Mesenchymal stem cell (in vitro differentiated cells and primary cell): ENCODE results near the gene AKAP6. TPM values are rescaled to one million over a fixed set of nuclear protein-coding genes. Genes with fewer than 3 reads are reported as not detected.
A peak's percentile ranks its signal among the peaks of the same experiment; 100 is the strongest.

ENCODE experiments used
- DNase-seq: peaks from one replicate; pipeline ENCODE4 v3.0.0-alpha.2; 2013
- H2AFZ ChIP-seq: one replicate; pipeline ENCODE4 v1.6.1; 2013; ENCODE audit warnings: low read depth, mild to moderate bottlenecking, control low read depth, inconsistent platforms, low read length, moderate library complexity
- H2AK5ac ChIP-seq: 2 replicates; pipeline ENCODE4 v1.6.1; 2013; ENCODE audit warnings: low read length, moderate library complexity, mild to moderate bottlenecking, inconsistent platforms; ENCODE audit not compliant: severe bottlenecking
- H2BK120ac ChIP-seq: one replicate; pipeline ENCODE4 v1.6.1; 2013; ENCODE audit warnings: low read depth, mild to moderate bottlenecking, inconsistent platforms, low read length, moderate library complexity
- H2BK12ac ChIP-seq, 2 experiments: one replicate each; pipeline ENCODE4 v1.6.1; 2013; ENCODE audit warnings: inconsistent platforms in 2 of 2, low read length in 2 of 2, mild to moderate bottlenecking in 2 of 2, moderate library complexity in 2 of 2, control low read depth in 1 of 2
- H2BK15ac ChIP-seq: one replicate; pipeline ENCODE4 v1.6.1; 2013; ENCODE audit warnings: mild to moderate bottlenecking, low read depth, inconsistent platforms; ENCODE audit not compliant: poor library complexity, severe bottlenecking
- H2BK5ac ChIP-seq: 2 replicates; pipeline ENCODE4 v1.6.1; 2013; ENCODE audit warnings: low read depth, mild to moderate bottlenecking, low read length, control low read depth, inconsistent platforms; ENCODE audit not compliant: poor library complexity, severe bottlenecking
- H3K14ac ChIP-seq, 2 experiments: one replicate each; pipeline ENCODE4 v1.6.1; 2013; ENCODE audit warnings: inconsistent platforms in 2 of 2, low read length in 2 of 2, control low read depth in 1 of 2, mild to moderate bottlenecking in 1 of 2, moderate library complexity in 1 of 2
- H3K18ac ChIP-seq, 2 experiments: one replicate each; pipeline ENCODE4 v1.6.1; 2013; ENCODE audit warnings: inconsistent platforms in 2 of 2, low read length in 2 of 2, control low read depth in 1 of 2, low read depth in 1 of 2, mild to moderate bottlenecking in 1 of 2
- H3K23ac ChIP-seq, 2 experiments: one replicate each; pipeline ENCODE4 v1.6.1; 2013; ENCODE audit warnings: inconsistent platforms in 2 of 2, low read length in 2 of 2, mild to moderate bottlenecking in 2 of 2, moderate library complexity in 2 of 2, control low read depth in 1 of 2
- H3K27ac ChIP-seq: 2 replicates; pipeline ENCODE4 v1.5.1; 2013; ENCODE audit warnings: mild to moderate bottlenecking, moderate library complexity, low read length, control low read depth, inconsistent platforms; ENCODE audit not compliant: poor library complexity, severe bottlenecking
- H3K27me3 ChIP-seq, 2 experiments: 2 replicates each; pipeline versions ENCODE4 v1.6.1 to v1.7.0; 2013; ENCODE audit warnings: low read length in 2 of 2, mild to moderate bottlenecking in 2 of 2, moderate library complexity in 2 of 2, control low read depth in 1 of 2, inconsistent platforms in 1 of 2; ENCODE audit not compliant: control insufficient read depth in 1 of 2, insufficient read depth in 1 of 2
- H3K36me3 ChIP-seq, 2 experiments: 2 replicates each; pipeline versions ENCODE4 v1.6.1 to v1.7.0; 2013; ENCODE audit warnings: low read length in 2 of 2, control low read depth in 1 of 2, inconsistent platforms in 1 of 2, low read depth in 1 of 2, mild to moderate bottlenecking in 1 of 2; ENCODE audit not compliant: insufficient read depth in 2 of 2, control insufficient read depth in 1 of 2
- H3K4ac ChIP-seq, 2 experiments: one replicate each; pipeline ENCODE4 v1.6.1; 2013; ENCODE audit warnings: inconsistent platforms in 2 of 2, low read length in 2 of 2, mild to moderate bottlenecking in 2 of 2, moderate library complexity in 2 of 2, control low read depth in 1 of 2, low read depth in 1 of 2
- H3K4me1 ChIP-seq: 2 replicates; pipeline ENCODE4 v1.6.1; 2013; ENCODE audit warnings: low read depth, low read length, control low read depth; ENCODE audit not compliant: control insufficient read depth, insufficient read depth
- H3K4me2 ChIP-seq: 2 replicates; pipeline ENCODE4 v1.6.1; 2013; ENCODE audit warnings: low read length, mild to moderate bottlenecking, inconsistent platforms; ENCODE audit not compliant: poor library complexity, severe bottlenecking
- H3K4me3 ChIP-seq, 2 experiments: 2 replicates each; pipeline versions ENCODE4 v1.5.1 to v1.7.0; 2013; ENCODE audit warnings: low read length in 2 of 2, mild to moderate bottlenecking in 2 of 2, control low read depth in 1 of 2, low read depth in 1 of 2; ENCODE audit not compliant: insufficient read depth in 1 of 2
- H3K79me1 ChIP-seq: replicated peaks from 2 replicates; pipeline ENCODE4 v1.6.1; 2013; ENCODE audit warnings: mild to moderate bottlenecking, control low read depth, low read length, inconsistent platforms; ENCODE audit not compliant: poor library complexity, severe bottlenecking
- H3K9ac ChIP-seq: 2 replicates; pipeline ENCODE4 v1.7.0; 2013; ENCODE audit warnings: mild to moderate bottlenecking, low read length, moderate library complexity
- H3K9me3 ChIP-seq: 2 replicates; pipeline ENCODE4 v1.7.0; 2013; ENCODE audit warnings: mild to moderate bottlenecking, low read length; ENCODE audit not compliant: control insufficient read depth
- H4K8ac ChIP-seq: one replicate; pipeline ENCODE4 v1.6.1; 2013; ENCODE audit warnings: inconsistent platforms, mild to moderate bottlenecking, low read length, moderate library complexity
- H4K91ac ChIP-seq: one replicate; pipeline ENCODE4 v1.6.1; 2013; ENCODE audit warnings: mild to moderate bottlenecking, low read length, inconsistent platforms
- WGBS: methylation state at CpG from one replicate; pipeline ENCODE4 v1.1.7; 2013; ENCODE audit warnings: mixed read lengths; 5-methylcytosine and 5-hydroxymethylcytosine counted together
- polyA plus RNA-seq, 2 experiments: library from polyadenylated mRNA; stranded (reverse); fragments of 200-250 nt; gene quantifications; one replicate each; pipeline ENCODE4 v1.2.3, GENCODE V29; 2013

AKAP6 gene
- 1.1 TPM for polyA plus RNA-seq (2013, experiment 1 of 2)
- polyA plus RNA-seq (2013, experiment 2 of 2) = 1.00 TPM

DNA sequence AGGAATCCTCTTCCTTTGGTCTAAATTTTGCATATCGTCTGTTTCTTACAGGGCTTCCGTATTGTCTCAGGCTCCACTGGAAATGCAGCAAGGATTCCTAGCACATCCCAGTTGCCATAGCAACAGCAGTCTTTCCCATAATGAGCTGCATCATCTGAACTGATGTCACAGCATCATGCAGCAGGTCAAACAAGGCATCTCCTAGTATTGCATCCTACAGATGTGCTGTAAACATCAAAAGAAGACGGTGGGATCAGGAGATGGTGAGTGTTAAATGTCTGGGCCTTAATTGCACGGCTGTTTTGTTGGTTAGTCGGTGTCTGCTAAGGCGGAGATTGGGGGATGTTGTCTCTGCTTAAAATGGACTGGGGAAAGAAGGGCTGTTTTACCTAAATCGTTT lies at the start of gene AKAP6:
AKAP6 (plus strand) TSS at position 153 of the 400 bp plus-strand sequence. CDS start 104,196 bp downstream, outside the sequence.
- Histone ChIP-seq H2BK120ac (no peak within 1 kb of the TSS), H3K4me3 (no peak within 1 kb of the TSS), H3K4me2 (no peak within 1 kb of the TSS), H2AK5ac (no peak within 1 kb of the TSS), H3K27me3 (no peaks in the 10 kb centered on the region), H3K14ac (no peak within 1 kb of the TSS), H2BK15ac (no peak within 1 kb of the TSS), H3K4me1 (no peaks in the 10 kb centered on the region), H2BK5ac (no peak within 1 kb of the TSS), H3K9me3 (no peaks in the 10 kb centered on the region), H3K4ac (no peak within 1 kb of the TSS), H3K36me3 (no peaks in the 10 kb centered on the region), H4K8ac (no peak within 1 kb of the TSS), H3K23ac (no peak within 1 kb of the TSS), H3K27ac (no peak within 1 kb of the TSS), H2AFZ (no peak within 1 kb of the TSS), H2BK12ac (no peak within 1 kb of the TSS), H3K79me1 (no peaks in the 10 kb centered on the region), H3K9ac (no peak within 1 kb of the TSS), H3K18ac (no peak within 1 kb of the TSS), H4K91ac (no peak within 1 kb of the TSS)
- 67% methylated on average over 6 of the region's 7 CpGs for WGBS
- DNase-seq = peak; percentile 30

GRCh38 chr14:32286602-32287001 lies 42.5 kb upstream of the AKAP6 start:
- no peak overlapping the region for H3K4ac ChIP-seq
- no peak for DNase-seq
- no peak overlapping the region for H3K4me3 ChIP-seq
- no peak overlapping the region for H3K23ac ChIP-seq
- 80% methylated on average over 1 of the region's 1 CpG for WGBS
- no peak overlapping the region for H2BK120ac ChIP-seq
- H3K79me1 ChIP-seq = no peaks in the 10 kb centered on the region
- H2BK12ac ChIP-seq = no peak overlapping the region
- H3K4me2 ChIP-seq = no peak overlapping the region
- no peak overlapping the region for H2AK5ac ChIP-seq
- H4K8ac ChIP-seq = no peak overlapping the region
- peaks cover 3% of the 10 kb centered on the region for H3K9me3 ChIP-seq
- no peak overlapping the region for H3K9ac ChIP-seq
- no peak overlapping the region for H3K27ac ChIP-seq
- no peak overlapping the region for H3K14ac ChIP-seq
- H2BK15ac ChIP-seq = no peak overlapping the region
- H2BK5ac ChIP-seq = no peak overlapping the region
- no peaks in the 10 kb centered on the region for H3K36me3 ChIP-seq
- no peaks in the 10 kb centered on the region for H3K27me3 ChIP-seq
- H3K18ac ChIP-seq = no peak overlapping the region
- H2AFZ ChIP-seq = no peak overlapping the region
- H3K4me1 ChIP-seq = no peaks in the 10 kb centered on the region
- H4K91ac ChIP-seq = no peak overlapping the region

DNA sequence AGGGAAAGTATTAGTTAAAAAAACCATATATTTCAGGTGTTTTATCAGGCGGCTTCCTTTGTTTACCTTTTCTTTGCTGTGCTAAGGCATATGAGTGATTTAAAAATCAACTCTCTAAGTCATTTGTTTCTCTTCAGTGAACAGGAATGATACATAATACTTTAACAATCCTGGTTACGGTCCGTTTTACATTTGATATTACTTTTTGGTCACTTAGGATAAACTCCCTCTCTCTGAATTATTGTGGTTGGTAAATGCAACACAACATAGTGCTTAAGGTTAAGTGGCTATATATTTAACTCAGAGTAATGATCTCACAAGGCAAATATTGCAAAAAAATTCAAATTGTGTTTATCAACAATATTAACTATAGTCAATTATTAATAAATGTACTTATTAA lies 32.7 kb upstream of the AKAP6 start:
- H3K9me3 ChIP-seq = no peaks in the 10 kb centered on the region
- H3K4me3 ChIP-seq = no peak overlapping the region
- no peaks in the 10 kb centered on the region for H3K27me3 ChIP-seq
- no peaks in the 10 kb centered on the region for H3K79me1 ChIP-seq
- no peak overlapping the region for H4K91ac ChIP-seq
- WGBS = no CpG with 5 or more reads among the region's 3 CpGs
- no peak for DNase-seq
- no peak overlapping the region for H2AFZ ChIP-seq
- H3K27ac ChIP-seq = no peak overlapping the region
- no peak overlapping the region for H2BK12ac ChIP-seq
- H3K23ac ChIP-seq = no peak overlapping the region
- H3K9ac ChIP-seq = no peak overlapping the region
- H2BK15ac ChIP-seq = no peak overlapping the region
- no peak overlapping the region for H4K8ac ChIP-seq
- no peaks in the 10 kb centered on the region for H3K36me3 ChIP-seq
- no peak overlapping the region for H3K18ac ChIP-seq
- H3K14ac ChIP-seq = no peak overlapping the region
- no peak overlapping the region for H2BK5ac ChIP-seq
- H3K4me1 ChIP-seq = no peaks in the 10 kb centered on the region
- no peak overlapping the region for H2AK5ac ChIP-seq
- H3K4ac ChIP-seq = no peak overlapping the region
- H2BK120ac ChIP-seq = no peak overlapping the region
- no peak overlapping the region for H3K4me2 ChIP-seq

GRCh38 chr14:32298346-32298745 lies 30.8 kb upstream of the AKAP6 start:
- Histone ChIP-seq H2AK5ac (no peak overlapping the region), H2BK12ac (no peak overlapping the region), H3K36me3 (no peaks in the 10 kb centered on the region), H3K9ac (no peak overlapping the region), H3K4me1 (no peaks in the 10 kb centered on the region), H3K9me3 (no peaks in the 10 kb centered on the region), H2BK5ac (no peak overlapping the region), H4K8ac (no peak overlapping the region), H3K27me3 (no peaks in the 10 kb centered on the region), H4K91ac (no peak overlapping the region), H2AFZ (no peak overlapping the region), H3K4me2 (no peak overlapping the region), H3K23ac (no peak overlapping the region), H3K4ac (no peak overlapping the region), H3K27ac (no peak overlapping the region), H3K4me3 (no peak overlapping the region), H2BK15ac (no peak overlapping the region), H2BK120ac (no peak overlapping the region), H3K18ac (no peak overlapping the region), H3K79me1 (no peaks in the 10 kb centered on the region), H3K14ac (no peak overlapping the region)
- WGBS = 95% methylated on average over 2 of the region's 3 CpGs
- DNase-seq = no peak
